Measurements from ENCODE around the gene PRSS56. TPM values are rescaled to one million over a fixed set of nuclear protein-coding genes. Genes with fewer than 3 reads are reported as not detected.
"Not testable (repeated sequence)": the region's sequence is repeated elsewhere in the genome, so short reads cannot be mapped to it uniquely, and the experiment has no call there.

Gene PRSS56
- total RNA-seq, 1 donor from 2014 or later: not detected

DNA sequence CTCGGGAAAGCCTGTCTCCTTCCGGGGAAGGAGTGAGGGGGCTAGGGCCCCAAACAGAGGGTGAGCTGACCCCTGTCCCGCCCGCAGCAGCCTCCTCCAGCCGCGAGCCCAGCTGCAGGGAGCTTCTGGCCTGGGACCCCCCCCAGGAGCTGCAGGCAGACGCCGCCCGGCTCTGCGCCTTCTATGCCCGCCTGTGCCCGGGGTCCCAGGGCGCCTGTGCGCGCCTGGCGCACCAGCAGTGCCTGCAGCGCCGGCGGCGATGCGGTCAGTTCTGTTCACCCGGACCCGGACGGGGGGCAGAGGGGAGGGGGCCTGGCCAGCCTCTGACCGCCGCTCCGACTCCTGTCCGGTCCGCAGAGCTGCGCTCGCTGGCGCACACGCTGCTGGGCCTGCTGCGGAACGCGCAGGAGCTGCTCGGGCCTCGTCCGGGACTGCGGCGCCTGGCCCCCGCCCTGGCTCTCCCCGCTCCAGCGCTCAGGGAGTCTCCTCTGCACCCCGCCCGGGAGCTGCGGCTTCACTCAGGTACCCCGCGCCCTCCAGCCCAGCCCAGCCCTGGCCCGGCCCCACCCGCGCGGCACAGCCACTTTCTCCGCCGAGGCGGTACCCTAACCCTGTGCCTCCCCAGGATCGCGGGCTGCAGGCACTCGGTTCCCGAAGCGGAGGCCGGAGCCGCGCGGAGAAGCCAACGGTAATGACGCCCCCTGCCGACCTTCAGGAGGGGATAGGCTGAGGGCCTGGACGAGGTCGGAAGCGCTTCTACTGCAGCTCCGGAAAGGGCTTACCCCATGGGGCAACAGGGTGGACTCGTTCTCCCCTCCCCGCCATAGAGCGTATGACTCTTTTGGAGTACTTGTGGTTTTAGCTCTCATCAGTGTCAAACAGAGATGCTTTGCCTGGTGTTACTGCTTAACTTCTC lies 3.8 kb downstream of the PRSS56 start:
- intact Hi-C loops (cut with micrococcal nuclease): loop anchor here (2.0 to 10.0 kb wide), 2 partner anchors 27 to 619 kb away; partner anchors contain the start of genes EIF4E2 and TIGD1

DNA sequence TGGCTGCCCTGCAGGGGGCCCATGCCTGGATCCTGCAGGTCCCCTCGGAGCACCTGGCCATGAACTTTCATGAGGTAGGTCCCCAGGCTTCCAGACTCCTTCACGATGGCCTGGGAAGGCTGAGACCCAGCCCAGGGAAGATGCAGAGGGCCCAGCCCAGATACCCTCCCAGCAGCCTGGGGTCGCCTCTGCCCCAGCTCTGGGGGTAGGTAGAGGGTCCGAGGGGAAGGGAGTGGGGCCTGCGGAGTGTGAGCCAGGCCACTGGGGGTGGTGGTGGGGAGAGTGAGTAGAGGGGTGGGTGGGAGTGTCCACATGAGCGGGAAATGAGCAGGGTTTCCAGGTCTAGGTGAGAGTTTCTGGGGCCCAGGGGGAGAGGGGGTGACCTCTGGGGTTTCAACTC lies 4.6 kb downstream of the PRSS56 start:
- intact Hi-C loops (cut with micrococcal nuclease): loop anchor here (10.0 kb wide), 1 partner anchor 620 kb away; no protein-coding TSS in a partner anchor

DNA sequence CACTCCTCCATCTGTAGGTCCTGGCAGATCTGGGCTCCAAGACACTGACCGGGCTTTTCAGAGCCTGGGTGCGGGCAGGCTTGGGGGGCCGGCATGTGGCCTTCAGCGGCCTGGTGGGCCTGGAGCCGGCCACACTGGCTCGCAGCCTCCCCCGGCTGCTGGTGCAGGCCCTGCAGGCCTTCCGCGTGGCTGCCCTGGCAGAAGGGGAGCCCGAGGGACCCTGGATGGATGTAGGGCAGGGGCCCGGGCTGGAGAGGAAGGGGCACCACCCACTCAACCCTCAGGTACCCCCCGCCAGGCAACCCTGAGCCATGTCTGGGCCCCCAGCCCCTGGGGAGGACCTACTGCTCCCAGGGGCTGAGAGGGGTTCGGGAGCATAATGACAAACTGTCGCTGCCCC lies 5.0 kb downstream of the PRSS56 start:
- intact Hi-C loops (cut with micrococcal nuclease): loop anchor here (10.0 kb wide), 1 partner anchor 620 kb away; no protein-coding TSS in a partner anchor

DNA sequence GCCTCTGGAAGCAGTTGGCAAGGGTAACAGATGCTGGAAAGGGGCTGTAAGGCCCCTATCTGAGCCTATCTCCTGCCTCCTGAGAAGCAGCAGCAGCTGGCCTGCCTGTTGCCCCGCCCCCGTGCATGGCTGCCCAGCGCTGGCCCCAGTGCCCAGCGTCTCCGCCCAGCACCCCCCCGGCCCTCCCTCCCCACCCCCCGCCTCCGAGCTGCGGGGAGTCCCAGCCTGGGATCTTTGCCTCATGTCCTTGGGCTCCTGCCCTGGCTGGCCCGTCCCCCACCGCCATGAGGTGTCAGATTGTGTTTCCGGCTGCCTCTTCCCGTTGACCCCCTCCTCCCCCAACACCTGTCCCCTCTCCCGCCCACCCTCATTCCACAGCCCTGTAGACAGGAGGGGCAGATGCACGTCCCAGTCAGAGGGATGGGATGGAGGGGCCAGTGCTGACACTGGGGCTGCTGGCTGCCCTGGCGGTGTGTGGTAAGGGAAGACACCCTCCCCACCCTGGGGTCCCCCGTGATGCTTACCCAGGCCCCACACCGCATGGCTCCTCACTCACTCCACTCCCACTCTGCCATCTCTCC lies 5.7 kb downstream of the PRSS56 start, which contains the start of gene CHRND:
TSS of gene CHRND (plus strand) at position 370 of the 581 bp plus-strand sequence. CDS start at position 426, 56 bp downstream.
- intact Hi-C loops (cut with micrococcal nuclease): loop anchor here (10.0 kb wide), 1 partner anchor 621 kb away; no protein-coding TSS in a partner anchor

DNA sequence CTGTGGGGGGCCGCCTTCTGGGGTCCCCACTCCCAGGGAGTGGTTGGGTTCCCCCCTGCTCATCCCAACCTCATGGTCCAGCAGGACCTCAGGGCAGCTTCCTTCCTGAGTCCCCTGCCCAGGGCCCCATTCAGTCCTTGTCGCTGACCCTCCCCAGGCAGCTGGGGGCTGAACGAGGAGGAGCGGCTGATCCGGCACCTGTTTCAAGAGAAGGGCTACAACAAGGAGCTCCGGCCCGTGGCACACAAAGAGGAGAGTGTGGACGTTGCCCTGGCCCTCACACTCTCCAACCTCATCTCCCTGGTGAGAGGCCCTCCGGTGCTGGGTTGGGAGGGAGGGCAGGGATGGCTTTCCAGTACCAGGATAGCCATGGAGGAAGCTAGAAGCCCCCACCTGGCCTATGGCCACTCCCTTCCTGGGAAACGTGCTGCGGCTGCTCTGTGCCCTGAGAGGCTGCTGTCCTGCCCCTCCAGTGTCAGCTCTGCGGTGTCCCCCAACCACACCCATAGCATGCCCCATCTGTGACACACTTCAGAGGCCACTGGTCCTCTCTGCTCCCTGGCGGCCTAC lies 6.3 kb downstream of the PRSS56 start:
- intact Hi-C loops (cut with micrococcal nuclease): loop anchor here (10.0 kb wide), 1 partner anchor 622 kb away; no protein-coding TSS in a partner anchor

DNA sequence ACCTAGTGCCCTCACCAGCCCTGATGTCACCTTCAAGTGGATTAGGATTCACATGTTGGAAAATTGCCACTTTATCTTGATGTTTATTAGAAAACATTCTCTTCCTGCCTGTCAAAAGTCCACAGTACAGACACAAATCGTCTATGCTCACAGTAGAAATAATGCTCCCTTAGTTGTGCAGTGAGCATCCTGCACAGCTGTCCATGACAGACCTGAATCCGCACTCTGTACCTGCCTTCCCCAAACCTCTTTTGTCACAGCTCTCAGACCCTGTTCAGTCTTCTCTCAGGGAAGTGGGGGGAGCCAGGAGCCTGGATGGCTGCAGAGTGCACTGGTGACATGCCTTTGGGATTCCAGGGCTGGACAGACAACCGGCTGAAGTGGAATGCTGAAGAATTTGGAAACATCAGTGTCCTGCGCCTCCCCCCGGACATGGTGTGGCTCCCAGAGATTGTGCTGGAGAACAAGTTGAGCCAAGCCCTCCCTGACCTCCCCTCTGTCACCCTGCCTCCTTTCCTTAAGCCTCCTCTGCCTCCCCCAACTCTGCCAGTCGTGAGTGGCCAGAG lies 7.8 kb downstream of the PRSS56 start:
- intact Hi-C loops (cut with micrococcal nuclease): loop anchor here (10.0 kb wide), 1 partner anchor 623 kb away; no protein-coding TSS in a partner anchor

DNA sequence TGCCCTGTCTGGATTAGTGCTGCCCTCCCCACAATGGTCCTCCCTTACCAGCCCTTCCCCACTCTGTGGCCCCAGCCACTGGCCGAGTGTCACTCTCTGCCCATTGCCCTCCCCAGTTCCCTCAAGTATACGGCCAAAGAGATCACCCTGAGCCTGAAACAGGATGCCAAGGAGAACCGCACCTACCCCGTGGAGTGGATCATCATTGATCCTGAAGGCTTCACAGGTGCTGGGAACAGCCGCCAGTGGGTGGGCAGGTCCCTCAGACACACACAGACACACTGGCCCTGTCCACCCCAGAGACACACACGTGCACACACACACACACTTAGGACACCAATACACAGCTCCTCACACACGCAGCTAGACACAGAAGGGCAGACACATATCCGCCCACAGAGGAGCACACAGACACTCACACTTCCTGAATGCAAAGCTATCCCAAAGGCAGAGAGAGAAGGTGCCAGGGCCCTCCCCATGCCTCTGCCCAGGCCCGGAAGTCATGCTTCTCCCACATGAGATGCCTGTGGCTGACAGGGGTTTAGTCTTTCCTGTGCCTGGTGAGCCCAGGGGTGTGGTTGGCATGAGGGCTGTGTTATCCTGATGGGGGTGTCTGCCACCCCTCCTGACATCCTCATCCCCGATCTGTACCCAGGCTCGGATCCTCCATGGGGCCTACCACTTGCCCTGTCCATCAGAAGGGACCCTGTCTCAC lies 8.7 kb downstream of the PRSS56 start:
- intact Hi-C loops (cut with micrococcal nuclease): loop anchor here (10.0 kb wide), 1 partner anchor 624 kb away; no protein-coding TSS in a partner anchor

DNA sequence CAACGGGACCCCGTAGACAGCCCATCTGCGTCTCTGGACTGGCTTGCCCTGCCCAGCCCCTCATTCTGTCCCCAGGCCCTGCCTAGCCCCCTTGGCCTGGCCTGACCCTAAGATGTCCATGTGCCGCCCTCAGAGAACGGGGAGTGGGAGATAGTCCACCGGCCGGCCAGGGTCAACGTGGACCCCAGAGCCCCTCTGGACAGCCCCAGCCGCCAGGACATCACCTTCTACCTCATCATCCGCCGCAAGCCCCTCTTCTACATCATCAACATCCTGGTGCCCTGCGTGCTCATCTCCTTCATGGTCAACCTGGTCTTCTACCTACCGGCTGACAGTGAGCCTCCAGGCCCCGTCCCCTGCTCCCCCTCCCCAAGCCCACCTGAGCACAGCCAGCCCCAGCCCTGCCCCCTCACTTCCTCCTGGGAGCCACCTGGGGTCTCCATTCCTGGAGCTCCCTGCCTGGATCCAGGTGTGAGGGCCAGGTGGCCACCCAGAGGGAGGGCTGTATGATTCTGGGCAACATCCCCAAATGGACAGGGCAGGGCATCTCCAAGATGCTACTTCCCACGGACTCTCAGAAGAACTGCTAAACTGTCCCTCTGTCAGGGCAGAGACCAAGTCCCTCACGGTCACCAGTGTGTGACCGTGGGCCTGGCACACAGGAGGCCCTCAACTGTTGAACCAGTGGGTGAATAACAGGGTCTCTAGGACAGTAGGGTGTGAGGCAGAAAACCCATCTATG lies 9.8 kb downstream of the PRSS56 start:
- intact Hi-C loops (cut with micrococcal nuclease): loop anchor here (10.0 kb wide), 1 partner anchor 625 kb away; no protein-coding TSS in a partner anchor

DNA sequence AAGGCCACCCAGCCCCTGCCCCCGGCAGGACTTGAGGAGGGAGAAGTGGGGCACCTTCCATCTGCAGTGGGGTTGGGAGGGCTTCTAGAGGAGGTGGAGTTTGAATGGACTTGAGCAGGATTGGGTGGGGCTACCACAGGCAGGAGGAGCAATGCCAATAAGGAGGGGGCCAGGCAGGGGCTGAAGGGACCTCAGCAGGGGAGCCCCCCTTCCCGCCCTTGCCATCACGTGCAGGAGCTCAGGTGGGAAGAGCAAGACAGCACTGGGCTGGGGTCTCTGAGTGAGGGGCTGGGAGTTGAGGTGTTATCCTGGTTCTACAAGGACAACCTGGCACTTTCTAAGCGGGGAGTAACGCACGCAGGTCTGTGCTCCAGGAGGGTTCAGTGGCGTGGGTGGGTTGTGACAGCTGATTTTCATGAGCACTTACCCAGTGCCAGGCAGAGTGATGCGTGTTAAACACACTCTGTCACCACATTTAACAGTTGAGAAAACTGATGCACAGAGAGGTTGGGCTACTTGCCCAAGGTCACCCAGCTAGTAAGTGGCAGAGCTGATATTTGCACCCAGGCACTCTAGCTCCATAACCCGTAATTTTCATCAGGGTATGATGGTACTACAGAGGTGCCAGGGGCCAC lies 10.6 kb downstream of the PRSS56 start:
- intact Hi-C loops (cut with micrococcal nuclease): no loop called here

DNA sequence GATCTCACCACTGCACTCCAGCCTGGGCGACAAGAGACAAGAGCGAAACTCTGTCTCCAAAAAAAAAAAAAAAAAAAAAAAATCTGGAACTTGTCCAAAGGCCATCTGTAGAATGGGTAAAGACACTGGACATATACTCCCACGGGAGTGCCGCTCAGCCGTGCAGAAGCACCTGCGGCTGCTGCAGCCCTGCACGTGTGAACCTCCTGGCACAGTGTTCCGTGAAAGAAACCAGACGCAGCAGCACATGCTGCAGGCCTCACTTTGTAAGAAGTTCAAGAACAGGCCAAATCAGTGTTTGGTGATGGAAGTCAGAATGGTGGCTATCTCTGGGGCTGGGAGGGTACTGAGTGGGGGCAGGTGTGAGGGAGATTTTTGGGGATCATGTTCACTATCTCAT lies 12.2 kb downstream of the PRSS56 start:
- intact Hi-C loops (cut with micrococcal nuclease): no loop called here

DNA sequence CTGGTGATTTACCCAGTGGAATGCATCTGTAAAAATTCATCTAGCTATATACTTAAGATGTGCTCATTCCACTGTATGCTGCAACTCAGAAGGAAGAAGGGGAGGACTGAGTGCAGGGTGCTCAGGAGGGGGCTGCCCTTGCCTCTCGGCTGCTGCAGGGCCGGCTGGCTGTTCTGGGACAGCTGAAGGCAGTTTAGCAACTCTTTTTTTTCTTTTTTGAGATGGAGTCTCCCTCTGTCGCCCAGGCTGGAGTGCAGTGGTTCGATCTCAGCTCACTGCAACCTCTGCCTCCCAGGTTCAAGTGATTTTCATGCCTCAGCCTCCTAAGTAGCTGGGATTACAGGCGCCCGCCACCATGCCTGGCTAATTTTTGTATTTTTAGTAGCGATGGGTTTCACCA lies 12.6 kb downstream of the PRSS56 start:
- intact Hi-C loops (cut with micrococcal nuclease): not testable (repeated sequence)

DNA sequence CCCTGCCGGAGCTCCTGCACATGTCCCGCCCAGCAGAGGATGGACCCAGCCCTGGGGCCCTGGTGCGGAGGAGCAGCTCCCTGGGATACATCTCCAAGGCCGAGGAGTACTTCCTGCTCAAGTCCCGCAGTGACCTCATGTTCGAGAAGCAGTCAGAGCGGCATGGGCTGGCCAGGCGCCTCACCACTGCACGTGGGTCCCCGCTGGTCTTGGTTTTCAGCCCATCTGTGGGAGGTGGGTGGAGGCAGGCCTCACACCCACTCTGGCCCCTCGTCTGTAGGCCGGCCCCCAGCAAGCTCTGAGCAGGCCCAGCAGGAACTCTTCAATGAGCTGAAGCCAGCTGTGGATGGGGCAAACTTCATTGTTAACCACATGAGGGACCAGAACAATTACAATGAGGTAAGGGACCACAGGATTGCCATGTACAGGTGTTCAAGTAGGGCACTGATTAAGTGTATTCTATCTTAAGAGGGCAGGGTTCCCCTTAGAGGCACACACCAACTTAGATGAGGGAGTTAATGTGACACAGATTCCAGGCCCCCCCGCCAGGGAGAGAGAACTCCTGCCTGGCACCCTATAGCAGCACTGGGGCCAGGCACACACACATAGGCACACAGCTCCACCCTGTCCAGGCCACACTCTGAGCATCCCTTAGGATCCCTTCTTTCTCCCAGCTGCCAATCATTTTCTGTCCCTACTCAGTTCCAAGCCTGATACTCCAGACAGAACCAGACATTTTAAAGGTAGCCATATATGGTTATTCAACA lies 13.9 kb downstream of the PRSS56 start:
- intact Hi-C loops (cut with micrococcal nuclease): no loop called here

DNA sequence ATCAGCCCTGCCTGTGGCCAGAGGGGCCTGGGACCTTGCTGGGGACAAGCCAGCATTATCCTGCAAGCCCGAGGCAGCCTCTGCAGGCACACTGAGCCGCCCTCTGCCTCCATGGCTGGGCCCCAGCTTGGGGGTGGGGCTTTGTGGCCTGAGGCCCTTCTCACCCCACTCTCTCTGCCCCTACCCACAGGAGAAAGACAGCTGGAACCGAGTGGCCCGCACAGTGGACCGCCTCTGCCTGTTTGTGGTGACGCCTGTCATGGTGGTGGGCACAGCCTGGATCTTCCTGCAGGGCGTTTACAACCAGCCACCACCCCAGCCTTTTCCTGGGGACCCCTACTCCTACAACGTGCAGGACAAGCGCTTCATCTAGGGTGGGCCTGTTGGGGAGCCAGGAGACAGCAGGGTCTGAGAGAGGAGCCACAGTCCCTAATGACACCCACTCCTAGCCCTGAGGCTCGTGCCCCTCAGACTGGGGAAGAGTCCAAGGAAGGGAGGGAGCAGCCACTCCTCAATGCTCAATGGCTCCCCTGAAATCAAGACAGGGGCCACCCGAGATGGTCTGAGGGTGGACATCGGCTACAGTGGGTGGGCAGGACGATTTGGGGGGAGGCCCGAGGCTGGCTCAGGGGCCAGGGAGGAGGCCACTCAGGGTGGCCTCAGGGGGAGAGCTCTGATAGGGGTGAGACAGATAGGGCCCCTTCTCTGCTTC lies 14.9 kb downstream of the PRSS56 start:
- intact Hi-C loops (cut with micrococcal nuclease): no loop called here

DNA sequence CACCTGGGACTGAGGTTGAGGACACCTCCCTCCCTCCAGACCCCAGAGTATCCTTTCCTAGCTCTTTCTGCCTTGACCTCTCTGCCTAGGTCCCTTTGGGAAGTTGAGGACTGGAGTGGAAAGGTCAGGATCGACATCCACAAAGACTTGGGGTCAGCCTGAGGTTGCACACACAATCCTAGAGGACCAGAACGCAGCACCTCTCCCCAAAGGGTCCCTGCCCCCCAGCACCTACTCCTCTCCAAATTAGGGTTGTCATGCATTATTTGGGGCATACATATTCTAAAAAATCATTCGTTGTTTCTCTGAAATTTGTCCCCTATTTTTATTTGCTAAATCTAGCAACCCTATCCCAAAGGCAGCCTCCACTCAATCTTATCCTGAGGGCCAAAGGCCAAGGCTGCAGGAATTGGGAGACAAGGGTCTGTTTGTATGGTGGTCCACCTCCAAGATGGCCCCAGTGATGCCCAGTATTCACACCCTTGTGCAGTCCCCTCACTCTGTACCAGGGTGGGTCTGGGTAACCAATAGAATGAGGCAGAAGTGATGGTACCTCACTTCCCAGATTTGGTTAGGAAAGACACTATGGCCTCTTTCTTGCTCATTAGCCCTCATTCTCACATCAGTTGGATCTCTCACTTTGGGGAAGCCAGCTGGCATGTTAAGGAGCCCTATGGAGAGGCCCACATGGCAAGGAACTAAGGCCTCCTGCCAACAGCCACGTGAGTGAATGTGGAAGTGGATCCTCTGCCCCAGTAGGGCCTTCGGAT lies 15.8 kb downstream of the PRSS56 start:
- intact Hi-C loops (cut with micrococcal nuclease): no loop called here

DNA sequence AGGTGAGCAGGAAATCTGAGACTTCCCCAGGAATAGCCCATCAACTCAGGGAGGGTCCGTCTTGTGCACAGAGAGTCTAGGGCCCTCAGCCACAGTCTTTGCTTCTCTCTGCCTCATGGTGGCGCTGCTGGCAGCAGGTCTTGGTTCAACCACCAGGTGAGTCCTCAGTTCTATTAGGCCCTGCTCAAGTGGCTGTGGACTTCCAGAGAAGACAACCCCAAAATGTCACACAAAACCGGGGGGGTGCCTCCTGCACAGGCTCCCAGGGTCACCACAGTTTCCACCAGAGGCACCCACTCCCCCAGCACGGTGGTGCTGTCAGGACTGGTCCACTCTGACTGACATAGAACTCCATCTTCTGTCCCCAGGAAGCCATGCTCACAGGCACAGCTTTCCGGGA lies 16.9 kb downstream of the PRSS56 start:
- intact Hi-C loops (cut with micrococcal nuclease): no loop called here

DNA sequence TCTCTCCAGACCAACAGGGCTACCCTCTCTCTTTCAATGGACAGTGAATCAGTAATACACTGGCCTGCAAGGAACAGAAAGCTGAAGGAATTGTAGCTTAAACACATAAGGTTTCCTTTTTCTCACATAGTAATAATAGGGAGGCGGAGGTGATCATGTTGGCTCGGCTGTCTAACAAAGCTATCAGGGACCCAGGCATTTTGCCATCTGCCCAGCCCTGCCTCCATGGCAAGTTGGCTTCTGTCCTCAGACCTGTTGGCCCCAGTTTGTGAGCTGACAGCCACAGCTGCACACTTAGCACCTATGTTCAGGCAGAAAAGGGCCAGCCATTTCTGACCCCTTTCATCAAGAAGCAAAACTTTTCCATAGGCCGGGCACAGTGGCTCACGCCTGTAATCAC lies 17.3 kb downstream of the PRSS56 start:
- intact Hi-C loops (cut with micrococcal nuclease): no loop called here

DNA sequence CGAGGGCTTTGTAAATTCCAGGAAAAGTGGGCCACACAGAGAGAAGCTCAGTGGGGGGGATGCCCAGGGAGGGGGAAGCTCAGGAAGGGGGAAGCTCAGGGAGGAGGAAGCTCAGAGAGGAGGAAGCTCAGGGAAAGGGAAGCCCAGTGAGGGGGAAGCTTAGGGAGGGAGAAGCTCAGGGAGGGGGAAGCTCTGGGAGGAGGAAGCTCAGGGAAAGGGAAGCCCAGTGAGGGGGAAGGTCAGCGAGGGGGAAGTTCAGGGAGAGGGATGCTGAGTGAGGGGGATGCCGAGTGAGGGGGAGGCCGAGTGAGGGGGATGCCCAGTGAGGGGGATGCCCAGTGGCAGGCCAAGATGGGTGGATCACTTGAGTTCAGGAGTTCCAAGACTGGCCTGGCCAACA lies 18.5 kb downstream of the PRSS56 start:
- intact Hi-C loops (cut with micrococcal nuclease): no loop called here
